OCI-LY7 (cell line): ENCODE results near the gene PTH1R. TPM values are rescaled to one million over a fixed set of nuclear protein-coding genes. Genes with fewer than 3 reads are reported as not detected.
A peak's percentile ranks its signal among the peaks of the same experiment; 100 is the strongest.

Source experiments
- BruUV-seq: library from RNA; stranded (reverse); fragments of 400-500 nt; replicated peaks from 2 replicates; lab custom pipeline; 2021; lab: Mats Ljungman, UMichigan
- CTCF ChIA-PET: fragments of 300-600 bp; sonication (Branson Sonifier 250); formaldehyde crosslinking; loops from one replicate; lab custom pipeline; 2022; ENCODE audit warnings: antibody characterized with exemption; ENCODE audit not compliant: unreplicated experiment; lab: Charles Lee
- POLR2A ChIA-PET: fragments of 300-600 bp; sonication (Branson Sonifier 250); formaldehyde crosslinking; loops from one replicate; lab custom pipeline; 2022; ENCODE audit warnings: antibody characterized with exemption; lab: Charles Lee
- DNase-seq: peaks from one replicate; pipeline ENCODE4 v3.0.0-alpha.2; 2015; ENCODE audit warnings: low spot score
- H2AFZ ChIP-seq: fragments of 200-600 bp; sonication (generic), shearing (Covaris generic); 2 replicates; pipeline ENCODE4 v1.6.1; 2014; ENCODE audit warnings: mild to moderate bottlenecking, antibody characterized with exemption, low read length, moderate library complexity
- H3K27ac ChIP-seq: fragments of 200-600 bp; sonication (generic); 2 replicates; pipeline ENCODE4 v1.5.1; 2014; ENCODE audit warnings: mixed run types, low read depth, mild to moderate bottlenecking, moderate library complexity, low read length, inconsistent platforms; ENCODE audit not compliant: poor library complexity, severe bottlenecking
- H3K36me3 ChIP-seq: fragments of 200-600 bp; sonication (generic); 2 replicates; pipeline ENCODE4 v1.6.1; 2014; ENCODE audit warnings: mild to moderate bottlenecking, antibody characterized with exemption, low read length, moderate library complexity, mixed read lengths; ENCODE audit not compliant: insufficient read depth
- H3K4me1 ChIP-seq: fragments of 200-600 bp; sonication (generic); 2 replicates; pipeline ENCODE4 v1.5.1; 2014; ENCODE audit warnings: mild to moderate bottlenecking, low read length; ENCODE audit not compliant: insufficient read depth, poor library complexity, severe bottlenecking
- H3K4me2 ChIP-seq: fragments of 200-600 bp; sonication (generic); 2 replicates; pipeline ENCODE4 v1.6.1; 2014; ENCODE audit warnings: mild to moderate bottlenecking, low read length
- H3K4me3 ChIP-seq: fragments of 200-600 bp; sonication (generic); 2 replicates; pipeline ENCODE4 v1.5.1; 2014; ENCODE audit warnings: mild to moderate bottlenecking, low read depth, low read length; ENCODE audit not compliant: poor library complexity, severe bottlenecking
- H3K79me2 ChIP-seq: fragments of 200-600 bp; sonication (generic); 2 replicates; pipeline ENCODE4 v1.6.1; 2016; ENCODE audit warnings: low read depth, mild to moderate bottlenecking, low read length, moderate library complexity, mixed read lengths; ENCODE audit not compliant: insufficient read depth
- H3K9me2 ChIP-seq: fragments of 200-600 bp; sonication (generic); 2 replicates; pipeline ENCODE4 v1.6.1; 2016; ENCODE audit warnings: mild to moderate bottlenecking, low read length, mixed read lengths; ENCODE audit not compliant: insufficient read depth
- H3K9me3 ChIP-seq: fragments of 200-600 bp; sonication (generic); 2 replicates; pipeline ENCODE4 v1.6.1; 2014; ENCODE audit warnings: mild to moderate bottlenecking, mixed run types, low read length, mixed read lengths
- H4K20me1 ChIP-seq: fragments of 200-600 bp; sonication (generic); 2 replicates; pipeline ENCODE4 v1.6.1; 2014; ENCODE audit warnings: mild to moderate bottlenecking, antibody characterized with exemption, low read length, moderate library complexity, mixed read lengths; ENCODE audit not compliant: insufficient read depth
- CTCF ChIP-seq: fragments of 200-600 bp; sonication (generic); conservative IDR thresholded peaks from 2 replicates; pipeline ENCODE4 v1.5.1; 2014; ENCODE audit warnings: mild to moderate bottlenecking, antibody characterized with exemption, low read length, moderate library complexity, mixed read lengths
- EZH2phosphoT487 ChIP-seq: fragments of 200-600 bp; sonication (generic); IDR thresholded peaks from 2 replicates; pipeline ENCODE4 v1.6.1; 2018; ENCODE audit warnings: low read depth, borderline replicate concordance, mild to moderate bottlenecking, mixed run types, antibody characterized with exemption, low read length, moderate library complexity, mixed read lengths
- intact Hi-C: fragments of 100-400 bp; cut with micrococcal nuclease; formaldehyde crosslinking; loops from one replicate; pipeline ENCODE4 v1.10.0; 2022; ENCODE audit not compliant: unreplicated experiment
- total RNA-seq, 2 experiments: library from RNA; depleted of rRNA in 1 of 2; stranded (reverse); fragments of >200 nt in 1 of 2; shearing (Covaris generic) in 1 of 2; gene quantifications; 2 replicates each; pipeline ENCODE4 v1.2.3, GENCODE V29; 2014 to 2022

PTH1R gene
- total RNA-seq, 2 experiments from 2014 or later = not detected

- DNase-seq = no peak
- BruUV-seq = no TSS peak
- no peaks in the 10 kb centered on the region for H3K9me2 ChIP-seq
- H3K4me3 ChIP-seq = no peak overlapping the region
- peaks cover 100% of the 10 kb centered on the region for H3K79me2 ChIP-seq
- CTCF ChIA-PET = no interaction called here
- H3K27ac ChIP-seq = peak overlapping the region; percentile 9
- H3K9me3 ChIP-seq = no peaks in the 10 kb centered on the region
- H4K20me1 ChIP-seq = peaks cover 47% of the 10 kb centered on the region
- H3K4me1 ChIP-seq = peaks cover 55% of the 10 kb centered on the region
- no peak overlapping the region for H2AFZ ChIP-seq
- peaks cover 80% of the 10 kb centered on the region for H3K36me3 ChIP-seq
- TF ChIP-seq EZH2phosphoT487 = no peak
- TF ChIP-seq CTCF = no peak
- intact Hi-C loops = no loop called here
- peak overlapping the region; percentile 5; the same call in 1 of the 2 replicates for H3K4me2 ChIP-seq
- POLR2A ChIA-PET = interaction anchor here (0.6 to 2.0 kb wide), 2 partner anchors 9 to 29 kb away, joined by 4 to 8 read pairs; no protein-coding TSS in a partner anchor
These were observed 70.0 kb downstream of the PTH1R start for GRCh38 chr3:46947546-46947901.

- Histone ChIP-seq H3K4me2 (no peak overlapping the region; the same call in 1 of the 2 replicates), H3K9me2 (no peaks in the 10 kb centered on the region), H2AFZ (no peak overlapping the region), H3K36me3 (peaks cover 80% of the 10 kb centered on the region), H3K9me3 (no peaks in the 10 kb centered on the region), H3K4me3 (no peak overlapping the region), H3K4me1 (peaks cover 61% of the 10 kb centered on the region), H3K79me2 (peaks cover 100% of the 10 kb centered on the region), H4K20me1 (peaks cover 54% of the 10 kb centered on the region), H3K27ac (peak overlapping the region; percentile 9)
- TF ChIP-seq CTCF = no peak
- TF ChIP-seq EZH2phosphoT487 = no peak
- intact Hi-C loops = no loop called here
- ChIA-PET CTCF (no interaction called here), POLR2A (interaction anchor here (1.2 to 2.0 kb wide), 2 partner anchors 10 to 11 kb away, joined by 4 to 8 read pairs; no protein-coding TSS in a partner anchor)
- DNase-seq = no peak
- no TSS peak for BruUV-seq
These were observed 70.7 kb downstream of the PTH1R start for GRCh38 chr3:46947981-46948791.
